Left renal cortex interstitium (tissue), 4 donors: Measurements from ENCODE around the gene CWH43. TPM values are rescaled to one million over a fixed set of nuclear protein-coding genes. Genes with fewer than 3 reads are reported as not detected.
"Not testable (repeated sequence)": the region's sequence is repeated elsewhere in the genome, so short reads cannot be mapped to it uniquely, and the experiment has no call there.

Experiments
- DNase-seq, 4 donors: peaks; one replicate each; pipeline ENCODE4 v3.0.0-alpha.2; 2013; ENCODE audit warnings: low read depth in 4 of 4, low spot score in 2 of 4, missing footprints in 1 of 4
- polyA plus RNA-seq, 4 donors: library from polyadenylated mRNA; unstranded; fragments of 120-200 nt; gene quantifications; one replicate each; pipeline ENCODE4 v1.2.1, GENCODE V29; 2013; ENCODE audit not compliant: insufficient read length in 4 of 4

The CWH43 gene
- polyA plus RNA-seq, result 1 to 10 TPM; 5.7 to 9.9 (median 5.8) TPM

DNA sequence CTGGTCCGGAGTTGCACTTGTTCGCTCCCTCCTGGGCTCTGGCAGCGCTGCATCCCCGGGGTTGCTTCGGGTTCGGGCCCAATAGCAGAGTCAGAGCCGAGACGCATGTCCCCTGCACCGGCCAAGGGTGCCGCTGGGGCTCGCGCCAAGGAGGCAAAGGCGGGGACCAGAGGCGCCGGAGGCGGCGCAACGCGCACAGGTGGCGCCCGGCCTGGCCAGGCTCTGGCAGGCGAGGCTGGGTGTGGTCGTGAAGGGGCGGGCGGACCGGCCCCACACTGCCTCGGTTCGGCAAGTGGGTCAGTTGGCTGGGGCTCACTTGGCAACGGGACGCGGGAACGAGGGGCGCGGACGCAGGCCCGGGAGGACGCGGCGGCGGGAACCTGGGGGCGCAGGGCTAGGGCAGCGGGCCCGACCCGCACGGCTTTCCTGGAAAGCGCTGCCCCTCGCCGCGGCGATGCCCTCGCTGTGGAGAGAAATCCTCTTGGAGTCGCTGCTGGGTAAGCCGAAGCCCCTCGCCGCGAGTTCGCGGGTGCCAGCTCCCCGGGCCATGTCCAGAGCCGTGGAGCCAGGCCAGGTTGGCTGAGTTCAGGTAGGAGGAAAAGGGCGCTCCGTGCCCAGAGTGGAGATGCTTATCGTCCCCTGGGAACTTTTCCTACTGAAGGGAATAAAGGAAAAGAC, at the start of gene CWH43:
CWH43 (plus strand) TSS at position 300 of the 678 bp plus-strand sequence; CDS start at position 455, 155 bp downstream.
- DNase-seq, result no peak

DNA sequence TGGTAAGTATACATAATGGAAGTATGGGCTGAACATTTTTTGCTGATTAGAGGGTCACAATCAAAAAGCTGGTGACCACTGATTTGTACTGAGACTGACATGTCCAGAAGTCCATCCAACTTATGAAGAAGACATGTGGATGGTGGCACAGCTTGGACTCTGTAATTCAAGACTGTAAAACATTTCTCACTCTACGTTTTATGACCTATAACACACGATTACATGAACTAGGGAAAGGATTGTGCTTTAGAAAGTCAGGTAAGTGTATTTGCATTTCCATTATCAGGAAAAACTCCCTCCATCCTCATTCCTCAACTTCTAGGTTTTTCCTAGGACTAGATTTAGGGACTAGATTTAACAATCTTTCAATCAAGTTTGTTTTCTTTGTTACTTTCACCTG, 49.0 kb upstream of the CWH43 start:
- DNase-seq, result no peak

DNA sequence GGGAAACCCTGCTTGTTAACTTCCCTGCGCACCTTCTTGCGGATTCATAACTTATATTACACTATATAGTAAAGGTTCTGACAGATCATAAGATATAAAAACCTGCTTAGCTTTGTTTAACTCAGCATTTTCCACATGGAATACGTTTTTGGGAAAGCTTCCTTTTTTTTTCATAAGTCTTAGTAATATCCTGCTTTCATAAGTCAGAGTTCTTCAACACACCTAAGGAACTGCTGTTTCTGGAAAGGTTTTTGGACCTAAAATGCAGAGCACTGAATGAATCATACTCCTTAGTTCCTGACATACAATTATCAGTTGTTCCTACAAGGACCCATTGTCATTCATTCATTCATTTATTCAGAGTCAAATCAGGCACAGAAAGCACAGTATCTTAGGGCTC, 47.2 kb upstream of the CWH43 start:
- no peak for DNase-seq

DNA sequence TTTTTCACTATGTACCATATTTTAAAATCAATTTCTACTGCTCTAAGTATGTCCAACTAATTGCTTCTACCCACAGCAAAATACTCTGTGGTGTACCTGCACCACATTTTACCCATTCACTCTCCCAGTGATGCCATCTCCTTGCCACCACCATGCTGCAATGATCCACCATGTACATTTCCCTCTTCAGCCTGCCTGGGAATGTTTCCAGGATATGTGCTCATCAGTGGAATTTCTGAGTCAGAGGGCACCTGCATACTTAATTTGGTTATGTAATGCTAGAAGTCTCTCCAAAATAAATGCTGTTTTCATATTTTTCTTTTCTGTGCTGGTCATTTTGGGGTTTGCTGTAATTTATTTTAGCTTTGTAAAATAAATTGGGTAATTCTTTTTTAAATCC, 46.3 kb upstream of the CWH43 start:
- no peak for DNase-seq

DNA sequence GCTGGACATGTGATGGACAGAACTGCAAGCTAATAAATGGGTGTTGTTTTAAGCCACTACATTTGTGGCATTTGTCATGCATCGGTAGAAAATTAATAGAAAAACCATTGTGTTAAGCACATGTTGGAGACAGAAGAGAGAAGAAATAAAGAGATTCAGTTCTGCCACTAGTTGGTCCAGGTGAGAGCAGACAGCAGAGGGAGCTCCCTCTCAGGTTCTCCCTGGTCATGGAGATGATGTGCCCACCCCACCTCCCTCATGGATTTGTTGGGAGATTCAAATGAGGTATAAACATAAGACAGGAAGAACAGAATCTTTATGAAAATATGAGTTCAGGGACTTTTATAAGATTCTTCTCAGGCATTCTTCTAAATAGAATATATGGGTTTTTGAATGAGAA, 42.7 kb upstream of the CWH43 start:
- DNase-seq, result no peak

DNA sequence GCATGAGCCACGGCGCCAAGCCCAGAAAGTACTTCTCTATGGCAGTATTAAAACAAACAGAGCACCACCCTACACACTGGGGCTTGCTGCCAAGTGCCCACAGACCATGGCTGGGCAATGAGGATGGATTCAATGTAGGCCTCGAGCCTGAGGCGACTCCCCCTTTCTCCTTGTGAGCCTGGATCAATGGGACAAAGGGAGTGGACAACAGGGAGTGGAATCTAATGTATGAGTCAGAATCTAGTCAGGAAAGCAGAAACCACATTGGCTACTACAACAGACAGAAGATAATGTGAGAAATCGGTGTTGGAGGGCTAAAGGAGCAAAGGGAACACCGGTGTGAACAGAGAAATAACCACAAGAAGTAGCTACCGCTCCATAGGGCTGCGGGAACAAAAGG, 41.8 kb upstream of the CWH43 start:
- no peak for DNase-seq

DNA sequence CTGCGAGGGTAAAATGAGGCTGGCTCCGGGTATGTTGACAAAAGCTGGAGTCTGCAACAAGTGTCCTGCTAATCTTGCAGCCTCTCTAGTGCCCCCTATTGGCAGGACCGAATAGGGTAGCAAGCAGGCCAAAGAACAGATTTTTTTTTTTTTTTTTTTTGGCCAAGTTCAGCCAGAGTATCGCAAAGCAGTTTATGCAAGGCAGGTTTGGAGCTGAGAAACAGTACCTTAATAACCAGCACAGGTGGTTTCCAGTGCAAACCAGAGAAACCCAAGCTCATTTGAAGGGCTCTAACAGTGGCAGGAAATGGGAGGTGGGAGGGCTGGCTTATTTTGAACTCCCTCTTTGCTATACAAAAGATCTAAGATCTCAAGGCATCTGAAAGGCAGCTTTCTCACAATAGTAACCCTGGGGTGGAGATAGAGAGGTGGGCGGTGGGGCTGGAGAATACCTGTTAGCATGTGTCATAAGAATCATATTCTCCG, 41.3 kb upstream of the CWH43 start:
- DNase-seq, result no peak

DNA sequence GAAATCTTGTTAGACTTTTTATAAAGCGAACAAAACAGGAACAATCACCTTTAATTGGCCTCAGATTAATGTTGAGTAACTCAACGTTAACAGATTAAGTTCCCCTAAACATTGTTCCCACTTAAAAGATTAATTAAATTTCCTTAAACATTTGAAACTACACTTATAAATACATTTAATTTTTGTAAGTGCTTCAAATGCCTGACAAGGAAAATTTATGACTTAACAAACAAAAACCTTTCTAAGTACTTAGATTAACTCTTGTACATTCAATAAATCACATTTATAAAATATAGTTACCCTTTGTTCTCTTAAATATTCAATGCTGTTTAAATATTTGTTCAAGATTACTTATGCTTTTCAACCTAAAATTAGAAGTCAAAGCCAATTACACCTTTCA, 40.1 kb upstream of the CWH43 start:
- no peak for DNase-seq

DNA sequence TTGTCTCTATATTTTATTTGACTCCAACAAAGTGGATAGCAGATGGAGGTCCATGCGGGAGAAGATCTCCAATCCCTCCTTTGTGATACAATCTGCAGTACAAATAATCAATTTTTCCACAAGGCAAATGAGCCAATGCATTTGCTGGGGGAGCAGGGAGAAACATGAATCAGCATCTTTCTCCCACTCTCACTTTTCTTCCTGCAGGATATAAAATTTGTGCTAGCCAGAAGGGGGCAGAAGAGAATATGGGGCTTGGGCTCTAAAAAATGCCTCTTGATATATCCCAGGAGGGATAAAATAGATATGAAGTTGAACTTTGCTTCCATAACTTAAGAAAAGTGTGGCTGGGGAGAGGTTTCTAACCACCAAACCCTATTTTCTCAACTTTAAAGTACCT, 38.3 kb upstream of the CWH43 start:
- DNase-seq, result no peak

DNA sequence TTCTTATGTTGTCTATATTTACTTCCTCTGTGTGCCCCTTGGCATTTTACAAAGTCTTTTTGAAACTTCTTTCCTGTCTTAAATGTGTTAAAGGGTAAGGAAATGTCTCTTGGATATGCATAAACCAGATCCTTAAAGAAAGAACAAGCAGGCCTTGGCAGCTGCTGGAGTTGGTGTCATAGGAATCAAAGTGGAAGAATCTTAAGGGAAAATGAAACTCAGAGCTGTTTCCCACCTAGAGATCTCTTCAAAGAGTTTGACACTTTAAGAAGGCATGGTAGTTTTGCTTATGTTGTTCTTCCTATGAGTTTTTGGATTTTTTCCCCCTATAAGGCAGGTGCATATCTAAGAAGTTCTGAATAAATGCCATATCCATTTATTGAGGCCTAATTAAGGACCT, 37.0 kb upstream of the CWH43 start:
- no peak for DNase-seq

DNA sequence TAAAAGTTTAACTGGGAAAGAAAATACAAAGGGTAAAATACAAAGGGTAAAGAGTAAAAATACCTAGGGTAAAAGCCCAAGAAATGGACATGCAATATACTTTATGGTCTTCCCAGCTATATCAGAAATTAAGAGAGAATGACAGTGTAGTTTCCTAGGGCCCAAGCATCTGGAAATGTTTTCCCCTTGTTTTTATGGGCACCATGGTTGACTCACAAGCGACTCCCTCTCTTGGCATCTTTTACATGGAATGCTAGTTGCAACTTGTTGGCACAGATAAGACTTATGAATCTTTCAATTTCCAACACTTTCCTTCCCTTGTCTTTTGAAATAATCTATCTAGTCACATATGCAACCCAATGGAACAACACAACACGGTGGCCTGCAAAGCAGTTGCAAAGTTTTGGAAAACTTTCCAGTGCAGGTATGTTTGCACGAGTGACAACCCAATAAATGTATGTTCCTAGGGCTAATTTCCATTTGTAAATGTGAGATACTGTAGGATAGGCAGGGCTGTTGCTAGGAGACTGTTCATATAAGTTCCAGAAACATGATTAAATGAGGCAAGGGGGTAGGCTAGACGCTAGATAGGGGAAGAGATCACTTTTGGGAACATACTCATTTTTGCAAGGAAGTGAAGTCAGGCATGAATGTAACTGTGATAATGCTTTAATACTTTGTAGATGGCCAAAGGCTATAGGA, 36.4 kb upstream of the CWH43 start:
- DNase-seq, result no peak

DNA sequence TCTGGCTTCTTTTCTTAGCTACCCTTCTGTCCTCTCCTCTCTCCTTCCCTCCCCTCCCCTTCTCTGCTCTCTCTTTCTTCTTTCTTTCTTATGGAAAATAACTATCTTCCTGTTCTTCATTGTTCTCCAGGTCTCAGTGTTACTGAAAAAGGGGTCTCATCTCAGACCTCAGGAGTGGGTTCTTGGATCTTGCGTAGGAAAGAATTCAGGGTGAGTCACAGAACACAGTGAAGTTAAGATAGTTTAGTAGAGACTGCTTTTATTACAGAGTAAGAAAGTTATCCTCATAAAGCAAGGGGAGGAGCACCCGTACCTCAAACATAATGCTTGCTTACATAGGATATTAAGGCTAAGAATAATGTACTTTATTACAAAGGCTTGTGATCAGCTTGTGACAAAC, 31.8 kb upstream of the CWH43 start:
- DNase-seq, result no peak

DNA sequence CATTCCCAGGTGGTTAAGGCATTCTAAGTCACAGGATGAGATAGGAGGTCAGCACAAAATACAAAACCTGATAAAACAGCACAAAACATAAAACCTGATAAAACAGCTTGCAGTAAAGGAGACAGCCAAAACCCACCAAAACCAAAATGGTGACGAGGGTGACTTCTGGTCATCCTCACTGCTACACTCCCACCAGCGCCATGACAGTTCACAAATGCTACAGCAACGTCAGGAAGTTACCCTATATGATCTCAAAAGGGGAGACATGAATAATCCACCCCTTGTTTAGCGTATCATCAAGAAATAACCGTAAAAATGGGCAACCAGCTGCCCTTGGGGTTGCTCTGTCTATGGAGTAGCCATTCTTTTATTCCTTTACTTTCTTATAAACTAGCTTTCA, 28.7 kb upstream of the CWH43 start:
- not testable (repeated sequence) for DNase-seq

DNA sequence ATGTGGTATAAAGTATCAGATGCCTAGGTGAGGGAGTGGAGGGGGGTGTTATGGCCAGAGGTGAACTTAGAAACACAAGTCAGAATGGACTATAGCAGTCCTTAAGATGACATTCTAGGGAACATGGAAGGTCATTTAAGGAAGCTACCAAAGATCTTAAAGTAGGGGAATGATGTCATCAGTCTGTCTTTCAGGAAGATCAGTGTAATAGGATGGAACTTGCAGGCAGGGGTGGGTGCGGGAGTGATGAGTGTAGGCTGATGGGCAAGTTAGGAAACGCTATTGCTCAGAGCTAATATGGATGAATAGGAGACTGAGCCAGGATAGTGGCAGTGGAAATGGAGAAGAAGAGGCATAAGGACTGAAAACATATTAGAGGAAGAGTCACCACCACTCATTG, 27.5 kb upstream of the CWH43 start:
- no peak for DNase-seq

DNA sequence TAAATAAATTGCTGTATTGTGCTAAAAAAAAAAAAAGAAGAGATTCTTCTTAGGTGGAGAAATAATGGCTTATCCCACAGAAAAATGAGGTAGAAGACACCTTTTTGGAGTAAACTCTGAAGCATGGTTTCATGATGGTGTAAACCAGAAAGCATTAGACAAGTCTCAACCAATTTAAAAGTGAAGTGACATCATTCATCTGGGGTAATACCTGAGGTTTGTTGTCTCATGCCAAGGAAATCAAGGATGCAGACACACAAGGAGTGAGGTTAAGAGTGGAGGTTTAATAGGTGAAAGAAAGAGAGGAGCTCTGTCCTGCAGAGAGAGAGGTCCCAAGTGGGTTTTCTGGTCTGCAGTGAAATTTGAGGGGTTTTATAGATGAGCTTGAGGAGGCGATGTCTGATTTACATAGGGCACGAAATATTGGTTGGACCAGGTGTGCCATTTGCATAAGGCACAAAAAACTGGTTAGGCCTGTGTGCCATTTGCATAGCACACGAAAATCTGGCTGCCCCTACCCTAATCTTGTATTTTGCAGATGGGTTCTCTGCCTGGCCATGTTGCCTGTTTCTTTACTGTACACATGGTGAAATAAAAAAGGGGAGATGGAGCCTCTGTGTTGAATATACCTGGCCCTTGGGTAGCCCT, 25.0 kb upstream of the CWH43 start:
- DNase-seq, result no peak

DNA sequence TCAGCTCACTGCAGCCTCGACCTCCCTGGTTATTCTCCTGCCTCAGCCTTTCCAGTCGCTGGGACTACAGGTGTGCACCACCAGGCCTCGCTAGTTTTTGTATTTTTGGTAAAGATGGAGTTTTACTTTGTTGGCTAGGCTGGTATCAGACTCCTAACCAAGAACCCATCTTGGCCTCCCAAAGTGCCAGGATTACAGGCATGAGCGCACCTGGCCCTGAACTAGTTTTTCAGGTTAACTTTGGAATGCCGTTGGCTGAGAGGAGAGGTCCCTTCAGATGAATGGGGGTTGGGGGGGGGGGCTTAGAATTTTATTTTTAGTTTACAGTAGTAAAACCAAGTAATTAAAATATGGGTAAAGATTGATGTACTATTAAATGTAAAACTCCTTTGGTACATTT, 23.4 kb upstream of the CWH43 start:
- DNase-seq, result no peak

DNA sequence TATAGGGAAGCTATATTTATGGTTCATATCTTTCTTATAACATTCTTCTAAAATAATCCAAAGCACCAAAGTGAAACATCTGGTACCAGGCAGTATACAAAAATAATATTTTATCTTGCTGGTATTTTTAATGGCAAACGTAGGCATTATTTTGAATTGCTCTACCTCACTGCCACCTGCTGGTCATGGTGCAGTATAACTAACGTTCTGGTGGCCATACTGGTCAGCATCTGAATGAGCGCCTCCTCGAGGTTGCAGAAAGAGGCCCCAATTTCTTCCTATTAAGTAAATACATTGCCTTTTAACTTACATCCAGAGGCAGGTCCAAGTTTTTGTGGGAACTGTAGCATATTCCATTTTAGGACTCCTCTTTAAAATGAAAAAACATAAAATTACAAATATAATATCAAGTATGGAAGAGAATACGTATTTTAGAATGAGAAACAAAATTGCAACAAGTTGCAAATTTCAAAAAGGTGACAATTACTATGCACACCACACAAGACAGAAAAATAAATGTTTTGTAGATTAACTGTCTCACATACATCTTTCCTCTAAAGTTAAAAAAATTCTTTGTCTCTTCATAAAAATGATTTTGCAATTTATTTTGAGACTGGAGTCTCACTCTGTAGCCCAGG, 22.9 kb upstream of the CWH43 start:
- peak in 3 of 4 donors; percentile 36 to 73 (median 44) for DNase-seq

DNA sequence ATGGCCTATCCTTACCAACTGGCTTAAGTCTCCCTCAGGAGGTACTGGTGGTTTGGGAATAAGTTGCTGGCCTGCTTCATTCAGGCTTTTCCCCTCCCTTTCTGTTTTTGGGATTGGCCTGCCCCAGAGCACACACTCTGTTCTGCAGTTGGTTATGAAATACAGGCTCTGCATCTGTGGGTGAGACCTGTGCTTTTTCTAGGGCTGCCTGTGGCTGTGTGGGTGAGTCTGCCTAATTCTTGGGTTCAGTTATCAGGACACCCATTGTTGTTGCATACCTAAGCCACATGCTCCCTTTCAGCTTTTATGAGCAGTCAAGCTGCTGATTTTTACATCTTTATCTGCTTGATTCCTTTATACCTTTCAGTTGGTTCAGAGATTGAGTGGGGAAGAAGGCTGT, 19.0 kb upstream of the CWH43 start:
- no peak for DNase-seq

DNA sequence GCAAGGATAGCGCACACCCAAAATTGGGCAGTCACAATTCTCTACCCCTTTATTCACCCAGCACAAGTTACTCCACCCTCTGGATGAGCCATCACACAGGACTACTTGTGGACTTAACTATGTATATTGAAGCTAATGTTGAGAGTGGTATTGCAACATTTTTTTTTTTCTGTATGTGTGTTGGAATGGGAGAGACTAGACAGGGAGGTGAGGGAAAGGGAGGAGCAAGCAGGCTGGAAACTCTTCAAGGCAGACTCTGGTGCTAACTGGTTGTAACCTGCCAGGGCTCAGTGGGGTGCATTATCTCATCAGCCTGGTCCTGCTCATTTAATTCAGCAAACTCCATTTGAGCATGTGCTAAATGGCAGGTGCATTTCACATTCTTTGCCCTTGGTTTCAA, 18.4 kb upstream of the CWH43 start:
- DNase-seq, result no peak

DNA sequence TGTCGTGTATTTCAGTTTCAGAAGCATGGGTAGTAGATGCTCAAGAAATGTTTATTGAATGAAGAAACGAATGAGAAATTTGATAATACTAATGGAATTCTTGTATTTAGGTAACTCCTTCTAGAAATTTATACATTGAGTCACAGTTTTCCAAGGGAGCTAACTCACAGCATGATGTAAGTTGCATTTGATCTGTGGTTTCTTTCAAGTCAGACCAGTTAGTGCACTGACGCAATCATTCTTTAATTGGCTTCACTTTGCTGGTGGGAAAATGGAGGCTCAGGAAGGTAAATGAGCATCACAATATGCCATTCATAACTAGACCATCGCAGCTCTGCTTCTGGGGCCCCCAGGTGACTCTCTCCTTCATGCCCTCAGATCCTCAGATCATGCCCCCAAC, 17.3 kb upstream of the CWH43 start:
- DNase-seq, result no peak

DNA sequence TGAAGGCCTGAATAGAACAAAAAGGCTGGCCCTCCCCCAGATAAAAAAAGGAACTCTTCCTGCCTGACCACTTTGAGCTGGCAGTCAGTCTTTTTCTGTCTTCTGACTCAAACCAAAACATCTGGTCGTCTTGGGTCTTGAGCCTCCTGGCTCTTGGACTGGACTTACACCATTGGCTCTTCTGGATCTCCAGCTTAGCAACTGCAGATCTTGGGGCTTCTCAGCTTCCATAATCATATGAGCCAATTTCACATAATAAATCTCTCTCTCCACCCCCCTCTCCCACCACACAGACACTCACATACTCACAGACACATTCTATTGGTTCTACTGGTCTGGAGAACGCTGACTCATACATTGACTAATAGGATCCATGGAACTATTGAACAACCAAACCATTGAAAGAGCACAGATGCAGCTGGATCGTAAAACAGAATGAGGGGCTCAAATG, 15.6 kb upstream of the CWH43 start:
- DNase-seq, result no peak
